Chondrocyte (in vitro differentiated cells): ENCODE results near the gene AGK. TPM values are rescaled to one million over a fixed set of nuclear protein-coding genes. Genes with fewer than 3 reads are reported as not detected.
"Not testable (repeated sequence)": the region's sequence is repeated elsewhere in the genome, so short reads cannot be mapped to it uniquely, and the experiment has no call there.

Source experiments
- DNase-seq: peaks from one replicate; pipeline ENCODE4 v3.0.0; 2021; ENCODE audit warnings: mixed read lengths, low spot score
- H3K27ac Mint-ChIP-seq: one replicate; pipeline ENCODE4 v1.8.0; 2021; ENCODE audit warnings: mild to moderate bottlenecking, moderate library complexity, mixed read lengths; ENCODE audit not compliant: unreplicated experiment
- H3K27me3 Mint-ChIP-seq: 2 replicates; pipeline ENCODE4 v1.8.0; 2021; ENCODE audit warnings: low read depth, mixed read lengths
- H3K36me3 Mint-ChIP-seq: 2 replicates; pipeline ENCODE4 v1.8.0; 2021; ENCODE audit warnings: low read depth, mixed read lengths
- H3K4me1 Mint-ChIP-seq: 2 replicates; pipeline ENCODE4 v1.8.0; 2021; ENCODE audit warnings: low read depth, mild to moderate bottlenecking, mixed read lengths
- H3K4me3 Mint-ChIP-seq: one replicate; pipeline ENCODE4 v1.8.0; 2021; ENCODE audit warnings: mild to moderate bottlenecking, moderate library complexity, mixed read lengths; ENCODE audit not compliant: unreplicated experiment
- H3K9me3 Mint-ChIP-seq: 2 replicates; pipeline ENCODE4 v1.8.0; 2021; ENCODE audit warnings: low read depth, mixed read lengths
- total RNA-seq: library from RNA; stranded (reverse); gene quantifications from 3 replicates; pipeline ENCODE4 v1.2.1, GENCODE V29; 2021
- TF ChIP-seq, protein P1 (sequence below): fragments of 200-600 bp; sonication (generic); IDR thresholded peaks from 2 replicates; pipeline ENCODE4 v1.5.0; 2021; ENCODE audit warnings: antibody characterized with exemption, mild to moderate bottlenecking, moderate library complexity

The AGK gene
- total RNA-seq, 1 donor from 2014 or later = 22.1 TPM

DNA sequence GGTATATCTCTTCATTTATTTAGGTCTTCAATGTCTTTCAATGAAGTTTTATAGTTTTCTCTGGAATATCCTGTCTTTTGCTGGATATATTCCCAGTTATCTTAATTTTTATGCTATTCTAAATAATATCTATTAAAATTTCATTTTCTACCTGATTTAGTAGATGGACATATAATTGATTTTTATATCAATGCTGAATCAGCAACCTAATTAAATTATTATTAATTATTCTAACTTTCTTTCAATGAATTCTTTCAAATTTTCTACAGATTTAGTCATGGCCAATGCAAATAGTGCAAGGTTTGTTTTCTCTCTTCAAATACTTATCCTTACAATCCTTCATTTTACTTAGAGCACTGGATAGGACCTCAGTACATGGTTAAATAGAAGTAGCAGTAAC is 94.0 kb downstream of the AGK start:
- Mint-ChIP-seq H3K9me3 (no peaks in the 10 kb centered on the region), H3K27ac (no peak overlapping the region)
- TF ChIP-seq, protein P1, sequence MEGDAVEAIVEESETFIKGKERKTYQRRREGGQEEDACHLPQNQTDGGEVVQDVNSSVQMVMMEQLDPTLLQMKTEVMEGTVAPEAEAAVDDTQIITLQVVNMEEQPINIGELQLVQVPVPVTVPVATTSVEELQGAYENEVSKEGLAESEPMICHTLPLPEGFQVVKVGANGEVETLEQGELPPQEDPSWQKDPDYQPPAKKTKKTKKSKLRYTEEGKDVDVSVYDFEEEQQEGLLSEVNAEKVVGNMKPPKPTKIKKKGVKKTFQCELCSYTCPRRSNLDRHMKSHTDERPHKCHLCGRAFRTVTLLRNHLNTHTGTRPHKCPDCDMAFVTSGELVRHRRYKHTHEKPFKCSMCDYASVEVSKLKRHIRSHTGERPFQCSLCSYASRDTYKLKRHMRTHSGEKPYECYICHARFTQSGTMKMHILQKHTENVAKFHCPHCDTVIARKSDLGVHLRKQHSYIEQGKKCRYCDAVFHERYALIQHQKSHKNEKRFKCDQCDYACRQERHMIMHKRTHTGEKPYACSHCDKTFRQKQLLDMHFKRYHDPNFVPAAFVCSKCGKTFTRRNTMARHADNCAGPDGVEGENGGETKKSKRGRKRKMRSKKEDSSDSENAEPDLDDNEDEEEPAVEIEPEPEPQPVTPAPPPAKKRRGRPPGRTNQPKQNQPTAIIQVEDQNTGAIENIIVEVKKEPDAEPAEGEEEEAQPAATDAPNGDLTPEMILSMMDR = no peak

DNA sequence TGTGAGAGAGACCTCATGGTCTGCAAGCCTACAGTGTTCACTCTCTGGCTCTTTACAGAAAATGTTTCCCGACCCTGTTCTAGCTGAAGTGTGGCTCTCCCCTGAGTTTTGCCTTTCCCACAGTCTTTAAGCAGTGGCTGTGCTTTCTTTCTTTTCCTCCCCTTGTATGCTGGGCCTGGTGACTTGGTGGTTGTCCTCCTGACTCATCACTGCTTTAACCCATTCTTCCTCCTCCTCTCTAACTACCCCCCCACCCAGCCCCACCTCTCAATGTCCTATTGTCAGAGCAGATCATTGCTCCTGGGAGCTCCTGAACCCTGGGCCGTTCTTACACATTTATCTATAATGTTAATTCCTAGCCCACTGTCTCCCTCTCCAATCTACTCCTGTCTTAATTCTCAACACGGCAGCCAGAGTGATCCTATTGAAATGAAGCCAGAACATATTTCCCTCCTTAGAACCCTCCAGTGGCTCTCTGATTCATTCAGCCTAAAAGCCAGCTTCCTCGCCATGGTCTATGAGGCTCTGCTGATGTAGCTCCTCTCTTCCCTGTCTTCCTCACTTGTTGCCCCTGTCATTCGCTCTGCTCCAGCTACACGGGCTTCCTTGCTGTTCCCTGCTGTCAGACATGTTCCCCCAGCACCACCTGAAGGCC is 95.7 kb downstream of the AGK start:
- H3K36me3 Mint-ChIP-seq = peaks cover 1% of the 10 kb centered on the region
- no peaks in the 10 kb centered on the region for H3K9me3 Mint-ChIP-seq
- DNase-seq = no peak
- H3K27ac Mint-ChIP-seq = no peak overlapping the region
- H3K27me3 Mint-ChIP-seq = no peaks in the 10 kb centered on the region
- TF ChIP-seq, protein P1 = no peak
- H3K4me1 Mint-ChIP-seq = peaks cover 27% of the 10 kb centered on the region
- H3K4me3 Mint-ChIP-seq = no peak overlapping the region

More for the DNA sequence above, 94.0 kb downstream of the AGK start:
- no peak for DNase-seq
- H3K27me3 Mint-ChIP-seq = no peaks in the 10 kb centered on the region
- peaks cover 23% of the 10 kb centered on the region for H3K4me1 Mint-ChIP-seq
- peaks cover 4% of the 10 kb centered on the region for H3K36me3 Mint-ChIP-seq
- no peak overlapping the region for H3K4me3 Mint-ChIP-seq

GRCh38 chr7:141647701-141648100 is 96.5 kb downstream of the AGK start:
- H3K27ac Mint-ChIP-seq, H3K27me3 Mint-ChIP-seq, H3K4me3 Mint-ChIP-seq, H3K36me3 Mint-ChIP-seq, H3K9me3 Mint-ChIP-seq, DNase-seq: not testable (repeated sequence)
- peaks cover 27% of the 10 kb centered on the region for H3K4me1 Mint-ChIP-seq

GRCh38 chr7:141648276-141649114 is 97.3 kb downstream of the AGK start:
- Mint-ChIP-seq H3K9me3 (no peaks in the 10 kb centered on the region), H3K4me3 (no peak overlapping the region), H3K27ac (peak overlapping the region; percentile 6), H3K27me3 (no peaks in the 10 kb centered on the region), H3K4me1 (peaks cover 27% of the 10 kb centered on the region), H3K36me3 (no peaks in the 10 kb centered on the region)
- TF ChIP-seq, protein P1 = no peak
- no peak for DNase-seq

- Mint-ChIP-seq H3K27ac (peak overlapping the region; percentile 25), H3K27me3 (no peaks in the 10 kb centered on the region), H3K4me3 (no peak overlapping the region), H3K4me1 (peaks cover 27% of the 10 kb centered on the region), H3K9me3 (no peaks in the 10 kb centered on the region), H3K36me3 (peaks cover under 1% of the 10 kb centered on the region)
- DNase-seq = no peak
- TF ChIP-seq, protein P1 = no peak
Measured at GRCh38 chr7:141649137-141649864, 98.1 kb downstream of the AGK start.
